ENCODE data around the gene TRMT1.

The TRMT1 gene

GRCh38 chr19:13122980-13123957, 6.7 kb upstream of the TRMT1 start:
- no peak for DNase-seq

DNA sequence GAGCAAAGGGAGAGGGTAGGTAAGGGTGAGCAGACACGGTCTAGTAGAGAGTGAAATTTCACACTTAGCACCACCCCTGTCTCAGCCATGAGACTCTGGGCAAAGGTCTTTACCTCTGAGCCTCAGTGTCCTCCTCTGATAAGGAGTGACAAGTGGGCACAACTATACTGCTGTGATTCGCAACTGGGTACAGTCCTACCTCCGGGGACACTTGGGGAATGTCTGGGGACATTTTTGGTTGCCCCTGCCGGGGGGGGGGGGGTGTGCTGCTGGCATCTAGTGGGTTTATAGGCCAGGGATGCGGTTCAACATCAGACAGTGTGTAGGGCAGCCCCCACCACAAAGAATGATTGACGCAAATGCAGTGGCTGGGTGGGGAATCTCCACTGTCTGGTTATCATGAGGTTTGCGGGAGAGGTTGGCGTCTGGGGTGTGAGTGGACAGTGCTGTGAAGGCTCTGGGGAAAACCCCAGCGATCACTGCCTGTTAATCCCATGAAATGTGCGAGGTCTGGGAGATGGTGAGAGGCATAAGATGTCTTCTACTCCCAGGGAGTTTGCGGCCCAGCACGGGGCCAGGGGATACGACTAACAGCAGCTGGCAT, 5.8 kb upstream of the TRMT1 start:
- DNase-seq, result no peak

DNA sequence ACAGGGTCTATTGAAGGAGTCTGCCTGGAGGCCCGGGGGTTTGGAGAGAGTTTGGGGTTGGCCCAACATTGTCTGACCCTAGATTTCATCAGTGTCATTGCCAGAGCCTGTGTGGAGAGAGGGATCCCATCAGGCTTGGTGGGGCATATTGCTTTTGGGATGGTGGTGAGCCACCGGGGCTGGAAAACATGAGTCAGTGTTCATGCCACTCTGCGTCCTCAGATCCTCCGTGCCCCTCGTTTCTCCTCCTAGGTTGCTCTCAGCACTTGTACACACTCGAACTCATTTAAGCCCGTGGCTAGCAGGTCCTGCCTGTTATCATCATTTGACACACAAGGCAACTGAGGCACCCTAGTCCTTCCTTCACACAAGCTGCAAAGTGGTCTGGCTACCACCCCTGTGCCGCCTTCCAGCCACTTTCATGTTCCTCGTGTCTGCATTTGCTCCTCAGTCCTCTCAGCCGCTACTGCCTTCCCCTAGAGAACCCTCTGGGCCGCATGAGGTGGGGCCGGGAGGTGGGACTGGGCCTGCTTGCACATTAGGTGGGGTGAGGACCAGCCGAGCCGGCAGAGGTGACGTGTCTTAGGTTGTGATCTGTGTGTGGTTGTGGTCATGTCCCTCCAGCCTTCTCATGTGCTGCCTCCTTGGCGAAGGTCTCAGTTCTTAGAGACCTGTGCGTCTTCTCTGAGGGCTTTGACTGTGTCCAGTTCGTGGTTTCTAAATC, 5.2 kb upstream of the TRMT1 start:
- DNase-seq, result no peak

GRCh38 chr19:13120817-13121216, 4.3 kb upstream of the TRMT1 start:
- DNase-seq, result no peak

GRCh38 chr19:13120031-13120430, 3.5 kb upstream of the TRMT1 start:
- no peak for DNase-seq

GRCh38 chr19:13119627-13120026, 3.1 kb upstream of the TRMT1 start:
- DNase-seq, result no peak

GRCh38 chr19:13118424-13119193, 2.1 kb upstream of the TRMT1 start:
- peak; percentile 70 for DNase-seq

- peak; percentile 95 for DNase-seq
These were observed 1.4 kb upstream of the TRMT1 start, which contains the start of gene NACC1 for GRCh38 chr19:13117772-13118423. Gene NACC1 (plus strand): TSS chr19:13118264. CDS start chr19:13135208, 16,944 bp downstream.

- DNase-seq, result peak; percentile 71
These were observed 734 bp upstream of the TRMT1 start for GRCh38 chr19:13117176-13117771.

- DNase-seq, result no peak
These were observed 631 bp downstream of the TRMT1 start for GRCh38 chr19:13115936-13116281.

- DNase-seq, result no peak
These were observed 4.0 kb downstream of the TRMT1 start for GRCh38 chr19:13112555-13112954.

GRCh38 chr19:13110099-13110610, 6.4 kb downstream of the TRMT1 start:
- DNase-seq, result no peak

GRCh38 chr19:13109361-13110098, 7.0 kb downstream of the TRMT1 start:
- no peak for DNase-seq

GRCh38 chr19:13104848-13105711, 11.5 kb downstream of the TRMT1 start:
- DNase-seq, result no peak

DNA sequence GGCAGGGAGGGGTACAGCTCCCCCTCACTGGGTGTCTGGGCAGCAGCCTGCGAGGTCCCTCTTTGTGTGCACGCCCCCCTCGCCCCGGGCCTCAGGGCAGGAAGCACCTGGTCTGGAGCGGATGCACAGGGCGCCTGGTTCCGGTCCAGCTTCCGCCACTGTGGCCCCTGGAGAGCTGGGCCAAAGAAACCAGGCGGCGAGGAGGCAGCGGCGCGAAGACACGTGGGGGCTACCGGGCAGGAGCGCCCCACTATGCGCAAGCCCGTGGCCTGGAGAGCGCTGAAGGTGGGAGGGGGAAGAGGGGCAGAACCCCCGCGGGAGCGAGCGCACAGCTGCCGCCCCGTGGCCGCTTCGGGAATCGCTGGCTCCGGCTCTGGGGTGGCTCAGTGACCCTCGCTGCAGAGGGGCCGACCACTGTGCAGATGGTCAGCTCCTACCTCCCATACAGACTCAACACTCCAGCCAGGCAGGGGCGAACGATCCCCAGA, 12.1 kb downstream of the TRMT1 start:
- peak; percentile 46 for DNase-seq

DNA sequence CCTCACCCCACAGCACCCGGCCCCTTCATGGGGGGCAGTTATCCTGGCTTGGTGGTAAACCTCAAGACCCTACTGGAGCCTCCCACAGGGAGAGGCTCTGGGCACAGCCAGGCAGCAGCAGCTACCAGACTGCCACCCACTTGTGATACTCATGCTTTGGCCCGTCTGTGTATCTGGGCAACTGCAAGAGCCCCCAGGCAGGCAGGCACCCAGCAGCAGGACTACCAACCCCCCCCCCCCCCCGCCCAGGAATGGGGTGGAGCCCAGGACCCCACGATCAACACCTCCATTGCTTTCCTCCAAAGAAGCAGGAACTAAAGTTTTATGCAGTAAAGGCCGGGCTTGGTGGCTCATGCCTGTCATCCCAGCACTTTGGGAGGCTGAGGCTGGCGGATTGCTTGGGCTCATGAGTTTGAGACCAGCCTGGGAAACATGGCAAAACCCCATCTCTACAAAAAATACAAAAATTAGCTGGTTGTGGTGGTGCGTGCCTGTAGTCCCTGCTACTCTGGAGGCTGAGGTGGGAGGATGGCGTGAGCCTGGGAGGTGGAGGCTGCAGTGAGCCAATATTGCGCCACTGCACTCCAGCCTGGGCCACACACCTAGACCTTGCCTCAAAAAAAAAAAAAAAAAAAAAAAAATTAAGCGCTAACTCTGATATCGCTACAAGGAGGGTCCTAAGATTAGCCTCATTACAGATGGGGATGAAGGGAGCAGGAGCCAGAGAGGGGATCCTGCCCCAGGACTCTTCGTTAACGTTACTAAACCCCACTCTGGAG, 12.8 kb downstream of the TRMT1 start:
- no peak for DNase-seq

DNA sequence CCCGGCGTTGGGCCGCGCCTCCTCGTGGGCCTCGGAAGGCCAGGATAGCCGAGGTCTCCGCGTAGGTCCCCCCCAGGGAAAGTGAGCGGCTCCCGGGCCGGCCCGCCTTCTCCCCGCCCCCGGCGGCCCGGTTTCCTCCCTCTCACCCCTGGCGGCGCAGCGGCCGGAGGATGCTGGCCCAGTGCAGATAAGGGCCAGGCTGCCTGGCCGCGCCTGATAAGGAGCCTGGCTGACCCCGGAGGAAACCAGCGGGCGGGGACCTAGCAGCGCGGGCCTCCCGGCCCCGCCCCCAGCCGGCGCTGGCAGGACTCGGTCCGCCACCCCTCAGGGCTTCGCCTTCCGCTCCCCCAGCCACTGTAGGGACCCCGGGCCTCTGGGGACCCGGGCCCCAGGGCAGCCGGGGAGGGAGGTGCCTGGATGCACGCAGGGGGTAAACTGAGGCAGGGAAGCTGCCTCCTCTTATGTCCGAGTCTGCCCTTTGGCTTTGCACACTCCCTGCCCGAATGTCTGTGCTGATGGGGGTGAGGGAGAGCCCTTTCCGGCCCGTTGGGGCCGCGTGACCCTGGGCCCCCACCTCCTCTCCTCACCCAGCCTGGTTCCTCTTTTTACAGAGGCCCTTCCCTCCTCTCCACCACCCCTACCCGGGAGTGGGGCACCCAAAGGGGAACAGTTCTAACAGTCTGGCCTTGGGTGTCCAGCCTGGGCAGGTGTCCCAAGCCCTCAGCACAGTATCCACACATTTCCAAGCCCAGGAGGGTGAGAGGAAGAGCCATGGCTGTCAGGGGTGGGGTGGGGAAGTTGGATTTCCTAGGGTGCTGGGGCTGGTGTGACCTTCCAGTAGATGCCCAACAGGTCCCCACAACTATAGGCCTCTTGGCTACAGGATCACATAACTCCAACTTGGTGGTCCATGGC, 13.6 kb downstream of the TRMT1 start, which contains the start of gene LYL1:
Gene LYL1, minus strand, starts transcription at position 193 of the 915 bp plus-strand sequence. CDS start 1,687 bp downstream, outside the sequence.
- DNase-seq, result peak; percentile 79

- DNase-seq, result no peak
These were observed 14.2 kb downstream of the TRMT1 start for GRCh38 chr19:13102416-13102665.

Data from DMS53 (cell line).